Dendritic cell treated with granulocyte-macrophage colony-stimulating factor and Interleukin-4, amounts not matched to agents 40 ng/mL and 50 ng/mL, for 4 days (primary cell): ENCODE results near the gene CXXC5.
A peak's percentile ranks its signal among the peaks of the same experiment; 100 is the strongest.

Experiments used
- H3K27ac Mint-ChIP-seq: one replicate; pipeline ENCODE4 v1.8.0; 2022; ENCODE audit warnings: mild to moderate bottlenecking, mixed read lengths
- H3K27me3 Mint-ChIP-seq: one replicate; pipeline ENCODE4 v1.8.0; 2022; ENCODE audit warnings: mild to moderate bottlenecking, mixed read lengths
- H3K36me3 Mint-ChIP-seq: one replicate; pipeline ENCODE4 v1.8.0; 2022; ENCODE audit warnings: low read depth, mixed read lengths
- H3K4me1 Mint-ChIP-seq: one replicate; pipeline ENCODE4 v1.8.0; 2022; ENCODE audit warnings: low read depth, mixed read lengths
- H3K4me3 Mint-ChIP-seq: one replicate; pipeline ENCODE4 v1.8.0; 2022; ENCODE audit warnings: mild to moderate bottlenecking, moderate library complexity, mixed read lengths
- H3K9me3 Mint-ChIP-seq: one replicate; pipeline ENCODE4 v1.8.0; 2022; ENCODE audit warnings: mixed read lengths
- intact Hi-C: fragments of 100-400 bp; cut with micrococcal nuclease; formaldehyde crosslinking; loops from one replicate; pipeline ENCODE4 v1.15.0; 2022

The CXXC5 gene

GRCh38 chr5:139689631-139690063 is 41.5 kb downstream of the CXXC5 start:
- no peaks in the 10 kb centered on the region for H3K9me3 Mint-ChIP-seq
- H3K4me1 Mint-ChIP-seq, result peaks cover 58% of the 10 kb centered on the region
- H3K4me3 Mint-ChIP-seq, result no peak overlapping the region
- intact Hi-C loops, result loop anchor here (1.0 kb wide), 1 partner anchor 54 kb away; no protein-coding TSS in a partner anchor
- H3K27me3 Mint-ChIP-seq, result peaks cover 33% of the 10 kb centered on the region
- no peak overlapping the region for H3K27ac Mint-ChIP-seq
- H3K36me3 Mint-ChIP-seq, result peaks cover 19% of the 10 kb centered on the region

GRCh38 chr5:139690064-139690802 is 42.1 kb downstream of the CXXC5 start:
- intact Hi-C loops, result loop anchor here (1.0 kb wide), 1 partner anchor 55 kb away; no protein-coding TSS in a partner anchor
- Mint-ChIP-seq H3K4me1 (peaks cover 58% of the 10 kb centered on the region), H3K4me3 (no peak overlapping the region), H3K27ac (no peak overlapping the region), H3K36me3 (peaks cover 15% of the 10 kb centered on the region), H3K9me3 (no peaks in the 10 kb centered on the region), H3K27me3 (peaks cover 36% of the 10 kb centered on the region)

GRCh38 chr5:139690803-139691629 is 42.9 kb downstream of the CXXC5 start:
- Mint-ChIP-seq H3K36me3 (peaks cover 7% of the 10 kb centered on the region), H3K4me1 (peaks cover 57% of the 10 kb centered on the region), H3K4me3 (no peak overlapping the region), H3K9me3 (no peaks in the 10 kb centered on the region), H3K27ac (no peak overlapping the region), H3K27me3 (peaks cover 42% of the 10 kb centered on the region)
- intact Hi-C loops, result loop anchor here (1.0 kb wide), 1 partner anchor 56 kb away; no protein-coding TSS in a partner anchor

DNA sequence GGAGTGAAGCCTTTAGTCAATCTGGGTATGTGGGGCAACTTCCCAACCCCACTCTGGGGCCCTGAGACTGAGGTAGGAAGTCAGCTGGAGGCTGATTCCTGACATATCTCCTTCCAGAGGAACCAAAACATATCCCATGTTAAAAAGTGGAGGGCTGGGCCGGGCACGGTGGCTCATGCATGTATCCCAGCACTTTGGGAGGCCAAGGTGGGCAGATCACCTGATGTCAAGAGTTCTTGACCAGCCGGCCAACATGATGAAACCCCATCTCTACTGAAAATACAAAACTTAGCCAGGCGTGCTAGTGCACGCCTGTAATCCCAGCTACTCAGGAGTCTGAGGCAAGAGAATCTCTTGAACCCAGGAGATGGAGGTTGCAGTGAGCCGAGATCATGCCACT is 44.0 kb downstream of the CXXC5 start:
- peaks cover 52% of the 10 kb centered on the region for H3K27me3 Mint-ChIP-seq
- peaks cover 57% of the 10 kb centered on the region for H3K4me1 Mint-ChIP-seq
- H3K9me3 Mint-ChIP-seq, result no peaks in the 10 kb centered on the region
- no peak overlapping the region for H3K27ac Mint-ChIP-seq
- H3K36me3 Mint-ChIP-seq, result no peaks in the 10 kb centered on the region
- no peak overlapping the region for H3K4me3 Mint-ChIP-seq
- intact Hi-C loops, result no loop called here

DNA sequence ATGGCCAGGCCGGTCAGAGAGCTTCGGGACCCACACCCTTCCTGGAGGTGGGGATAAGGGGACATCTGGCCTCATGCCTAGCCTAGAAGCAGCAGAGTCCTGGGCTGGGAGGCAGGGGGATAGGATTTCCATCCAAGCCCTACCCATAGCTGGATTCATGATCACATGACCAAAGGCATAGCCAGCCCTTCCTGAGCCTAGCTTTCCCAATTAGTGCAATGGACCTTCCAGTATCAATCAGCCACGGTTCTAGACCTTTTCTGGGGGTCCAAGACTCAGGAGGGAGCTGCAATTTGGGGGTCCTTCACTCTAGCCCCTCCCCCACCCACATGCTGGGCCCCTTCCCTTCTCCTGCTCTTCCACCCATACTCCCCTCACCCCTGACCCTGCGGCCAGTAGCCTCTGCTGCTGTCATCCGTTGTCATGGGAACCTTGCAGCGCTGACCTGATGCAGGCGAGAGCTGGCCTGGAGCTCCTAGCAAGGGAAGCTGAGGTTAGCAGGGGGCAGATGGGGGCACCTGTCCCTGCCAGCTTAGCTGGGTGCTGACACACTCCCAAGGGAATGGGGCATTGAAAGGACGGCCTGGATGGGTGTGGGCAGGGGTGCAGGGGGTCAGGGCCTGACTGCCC is 44.6 kb downstream of the CXXC5 start:
- no peaks in the 10 kb centered on the region for H3K36me3 Mint-ChIP-seq
- H3K27me3 Mint-ChIP-seq, result peaks cover 53% of the 10 kb centered on the region
- no peak overlapping the region for H3K27ac Mint-ChIP-seq
- H3K4me3 Mint-ChIP-seq, result no peak overlapping the region
- peaks cover 60% of the 10 kb centered on the region for H3K4me1 Mint-ChIP-seq
- no peaks in the 10 kb centered on the region for H3K9me3 Mint-ChIP-seq
- intact Hi-C loops, result no loop called here

- Mint-ChIP-seq H3K9me3 (no peaks in the 10 kb centered on the region), H3K4me1 (peaks cover 67% of the 10 kb centered on the region), H3K27ac (no peak overlapping the region), H3K27me3 (peaks cover 55% of the 10 kb centered on the region), H3K36me3 (no peaks in the 10 kb centered on the region), H3K4me3 (no peak overlapping the region)
- intact Hi-C loops, result no loop called here
These were observed 45.7 kb downstream of the CXXC5 start for GRCh38 chr5:139693676-139694364.

- Mint-ChIP-seq H3K4me1 (peaks cover 70% of the 10 kb centered on the region), H3K27me3 (peaks cover 54% of the 10 kb centered on the region), H3K9me3 (no peaks in the 10 kb centered on the region), H3K27ac (no peak overlapping the region), H3K36me3 (no peaks in the 10 kb centered on the region), H3K4me3 (no peak overlapping the region)
- intact Hi-C loops, result loop anchor here (5.0 kb wide), 1 partner anchor 53 kb away; no protein-coding TSS in a partner anchor
These were observed 46.5 kb downstream of the CXXC5 start for GRCh38 chr5:139694556-139695177.

DNA sequence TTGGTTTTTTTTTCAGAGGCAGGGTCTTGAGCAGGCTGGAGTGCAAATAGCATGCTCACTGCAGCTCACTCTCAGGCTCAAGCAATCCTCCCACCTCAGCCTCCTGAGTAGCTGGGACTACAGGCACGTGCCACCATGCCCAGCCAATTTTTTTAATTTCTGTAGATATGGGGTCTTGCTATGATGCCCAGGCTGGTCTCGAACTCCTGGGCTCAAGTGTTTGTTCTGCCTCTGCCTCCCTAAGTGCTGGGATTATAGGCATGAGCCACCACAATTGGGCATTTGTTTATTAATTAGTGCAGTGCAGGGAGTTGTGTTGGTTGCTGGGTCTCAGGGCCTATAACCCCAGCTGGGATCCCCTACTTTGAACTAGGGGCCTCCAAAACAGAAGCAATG is 47.0 kb downstream of the CXXC5 start:
- H3K36me3 Mint-ChIP-seq, result no peaks in the 10 kb centered on the region
- intact Hi-C loops, result loop anchor here (5.0 kb wide), 1 partner anchor 52 kb away; no protein-coding TSS in a partner anchor
- no peaks in the 10 kb centered on the region for H3K9me3 Mint-ChIP-seq
- H3K4me1 Mint-ChIP-seq, result peaks cover 66% of the 10 kb centered on the region
- H3K4me3 Mint-ChIP-seq, result no peak overlapping the region
- no peak overlapping the region for H3K27ac Mint-ChIP-seq
- peaks cover 51% of the 10 kb centered on the region for H3K27me3 Mint-ChIP-seq

DNA sequence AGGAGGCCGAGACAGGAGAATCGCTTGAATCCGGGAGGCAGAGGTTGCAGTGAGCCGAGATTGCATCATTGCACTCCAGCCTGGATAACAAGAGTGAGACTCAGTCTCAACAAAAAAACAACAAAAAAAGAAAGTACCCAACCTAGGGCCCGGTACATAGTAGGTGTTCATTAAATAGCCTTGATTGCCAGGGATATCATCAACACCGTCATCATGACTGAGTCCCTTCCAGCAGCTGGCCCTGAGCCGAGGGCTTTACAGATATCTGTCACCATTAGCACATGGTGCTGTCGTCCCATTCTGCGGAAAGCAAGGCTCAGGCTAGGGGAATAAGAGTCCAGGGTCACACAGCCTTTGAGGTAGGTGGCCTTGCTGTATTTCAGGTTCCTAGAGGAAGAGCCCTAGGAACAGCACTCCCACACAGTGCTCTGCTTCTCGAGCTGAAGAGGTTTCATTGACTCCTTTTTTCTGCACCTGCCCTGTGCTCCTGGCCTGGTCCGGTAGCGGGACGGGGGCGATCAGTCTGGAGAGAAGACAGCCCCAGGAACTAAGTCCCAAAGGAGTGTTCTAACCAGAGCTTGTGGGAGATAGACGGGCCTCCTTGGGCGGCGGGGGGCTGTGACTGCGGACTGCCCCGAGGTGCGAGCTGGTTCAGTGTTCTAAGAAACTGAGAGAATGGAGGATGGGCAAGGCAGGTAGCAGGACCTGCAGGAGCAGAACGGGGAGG is 48.2 kb downstream of the CXXC5 start:
- peaks cover 67% of the 10 kb centered on the region for H3K4me1 Mint-ChIP-seq
- H3K4me3 Mint-ChIP-seq, result peak overlapping the region; percentile 67

DNA sequence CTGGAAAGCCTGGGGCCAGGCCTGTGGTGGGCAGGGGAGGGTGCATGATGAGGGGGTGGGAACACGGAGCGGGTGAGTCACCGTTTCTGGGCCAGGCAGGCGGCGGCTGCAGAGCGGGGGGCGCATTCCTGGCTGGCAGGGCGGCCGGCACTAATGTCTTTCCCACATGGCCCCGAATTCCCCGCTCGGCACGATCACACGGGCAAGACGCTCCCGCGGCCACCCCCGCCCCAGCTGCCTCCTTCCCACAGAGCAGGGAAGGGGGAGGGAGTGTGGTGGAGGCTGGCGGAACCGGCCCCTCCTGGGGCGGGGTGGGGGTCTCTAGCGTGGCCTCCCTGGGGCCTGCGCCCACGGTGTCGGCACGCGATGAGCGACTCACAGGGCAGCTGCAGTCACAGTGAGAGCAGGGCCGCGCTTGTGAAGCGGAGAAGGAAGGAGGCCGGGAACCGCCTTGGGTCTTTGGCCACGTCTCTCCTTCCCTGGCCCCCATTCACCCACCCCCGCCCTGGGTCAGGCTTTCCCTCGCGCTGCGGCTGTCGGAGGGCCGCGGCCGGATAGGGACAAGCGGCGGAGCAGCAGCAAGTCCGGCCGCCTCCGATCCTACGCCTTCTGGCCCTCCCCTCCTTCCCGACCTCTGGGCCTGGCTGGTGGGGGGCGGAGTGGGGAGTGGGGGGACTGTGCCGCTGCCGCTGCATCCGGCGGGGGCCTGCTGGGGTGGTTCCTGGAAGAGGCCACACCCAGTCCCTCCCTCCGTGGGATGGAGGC is 48.9 kb downstream of the CXXC5 start:
- Mint-ChIP-seq H3K27ac (peak overlapping the region; percentile 75), H3K4me1 (peaks cover 73% of the 10 kb centered on the region), H3K27me3 (peaks cover 54% of the 10 kb centered on the region), H3K36me3 (no peaks in the 10 kb centered on the region), H3K4me3 (peak overlapping the region; percentile 67), H3K9me3 (no peaks in the 10 kb centered on the region)
- intact Hi-C loops, result loop anchor here (5.0 kb wide), 1 partner anchor 50 kb away; no protein-coding TSS in a partner anchor

More for the DNA sequence above, 48.2 kb downstream of the CXXC5 start:
- Mint-ChIP-seq H3K36me3 (no peaks in the 10 kb centered on the region), H3K9me3 (no peaks in the 10 kb centered on the region), H3K27ac (peak overlapping the region; percentile 75), H3K27me3 (peaks cover 52% of the 10 kb centered on the region)
- intact Hi-C loops, result loop anchor here (5.0 kb wide), 1 partner anchor 51 kb away; no protein-coding TSS in a partner anchor

GRCh38 chr5:139698490-139699146 is 50.5 kb downstream of the CXXC5 start:
- H3K9me3 Mint-ChIP-seq, result no peaks in the 10 kb centered on the region
- peak overlapping the region; percentile 75 for H3K27ac Mint-ChIP-seq
- H3K27me3 Mint-ChIP-seq, result peaks cover 65% of the 10 kb centered on the region
- intact Hi-C loops, result loop anchor here (5.0 kb wide), 1 partner anchor 49 kb away; no protein-coding TSS in a partner anchor
- H3K36me3 Mint-ChIP-seq, result no peaks in the 10 kb centered on the region
- H3K4me3 Mint-ChIP-seq, result no peak overlapping the region
- H3K4me1 Mint-ChIP-seq, result peaks cover 75% of the 10 kb centered on the region
